ENCODE results near the gene NOSTRIN. TPM values are rescaled to one million over a fixed set of nuclear protein-coding genes. Genes with fewer than 3 reads are reported as not detected.
"Not testable (repeated sequence)": the region's sequence is repeated elsewhere in the genome, so short reads cannot be mapped to it uniquely, and the experiment has no call there.

The NOSTRIN gene
- total RNA-seq (2014; rRNA removed; shearing (Covaris generic)) = 0.20 TPM in 1 of 2 replicates, not detected in the other

- DNase-seq (ENCODE audit: low read depth) = no peak
These were observed at the start of gene NOSTRIN for GRCh38 chr2:168801961-168802858. TSS of gene NOSTRIN (plus strand) at chr2:168802637. CDS start at chr2:168802647, 10 bp downstream.

- DNase-seq (ENCODE audit: low read depth) = no peak
These were observed 48.6 kb upstream of the NOSTRIN start for GRCh38 chr2:168753765-168754329.

GRCh38 chr2:168757223-168757622 lies 45.2 kb upstream of the NOSTRIN start:
- DNase-seq (ENCODE audit: low read depth) = no peak

- DNase-seq (ENCODE audit: low read depth) = peak; percentile 56
These were observed 43.2 kb upstream of the NOSTRIN start for GRCh38 chr2:168758970-168759820.

GRCh38 chr2:168765401-168765800 lies 37.0 kb upstream of the NOSTRIN start:
- DNase-seq (ENCODE audit: low read depth) = no peak

GRCh38 chr2:168766600-168766999 lies 35.8 kb upstream of the NOSTRIN start:
- peak; percentile 57 for DNase-seq (ENCODE audit: low read depth)

GRCh38 chr2:168767258-168767657 lies 35.2 kb upstream of the NOSTRIN start:
- DNase-seq (ENCODE audit: low read depth) = no peak

- DNase-seq (ENCODE audit: low read depth) = not testable (repeated sequence)
These were observed 34.1 kb upstream of the NOSTRIN start for GRCh38 chr2:168768357-168768756.

GRCh38 chr2:168770796-168771195 lies 31.6 kb upstream of the NOSTRIN start:
- DNase-seq (ENCODE audit: low read depth) = no peak

GRCh38 chr2:168772704-168773103 lies 29.7 kb upstream of the NOSTRIN start:
- no peak for DNase-seq (ENCODE audit: low read depth)

GRCh38 chr2:168773128-168773527 lies 29.3 kb upstream of the NOSTRIN start:
- DNase-seq (ENCODE audit: low read depth) = no peak

GRCh38 chr2:168773719-168774521 lies 28.5 kb upstream of the NOSTRIN start:
- peak; percentile 58 for DNase-seq (ENCODE audit: low read depth)

- DNase-seq (ENCODE audit: low read depth) = no peak
These were observed 26.6 kb upstream of the NOSTRIN start for GRCh38 chr2:168775837-168776236.

GRCh38 chr2:168780669-168781071 lies 21.8 kb upstream of the NOSTRIN start:
- DNase-seq (ENCODE audit: low read depth) = no peak

- no peak for DNase-seq (ENCODE audit: low read depth)
These were observed 21.1 kb upstream of the NOSTRIN start for GRCh38 chr2:168781191-168781817.

- DNase-seq (ENCODE audit: low read depth) = no peak
These were observed 20.2 kb upstream of the NOSTRIN start for GRCh38 chr2:168782271-168782670.

- no peak for DNase-seq (ENCODE audit: low read depth)
These were observed 17.4 kb upstream of the NOSTRIN start for GRCh38 chr2:168784993-168785392.

- DNase-seq (ENCODE audit: low read depth) = no peak
These were observed 15.2 kb upstream of the NOSTRIN start for GRCh38 chr2:168787098-168787781.

- no peak for DNase-seq (ENCODE audit: low read depth)
These were observed 14.6 kb upstream of the NOSTRIN start for GRCh38 chr2:168787782-168788376.

- no peak for DNase-seq (ENCODE audit: low read depth)
These were observed 12.7 kb upstream of the NOSTRIN start for GRCh38 chr2:168789776-168790175.
